SK-N-MC (cell line): Measurements from ENCODE around the gene FADS6.

Experiments used
- EZH2 ChIP-seq: fragments of 200-600 bp; sonication (generic); IDR thresholded peaks from one replicate; pipeline ENCODE4 v1.6.1; 2017; ENCODE audit warnings: antibody characterized with exemption
- POLR2AphosphoS5 ChIP-seq: IDR thresholded peaks from 2 replicates; pipeline ENCODE4 v1.6.1; 2012; ENCODE audit warnings: mild to moderate bottlenecking, low read depth, low read length, borderline replicate concordance

DNA sequence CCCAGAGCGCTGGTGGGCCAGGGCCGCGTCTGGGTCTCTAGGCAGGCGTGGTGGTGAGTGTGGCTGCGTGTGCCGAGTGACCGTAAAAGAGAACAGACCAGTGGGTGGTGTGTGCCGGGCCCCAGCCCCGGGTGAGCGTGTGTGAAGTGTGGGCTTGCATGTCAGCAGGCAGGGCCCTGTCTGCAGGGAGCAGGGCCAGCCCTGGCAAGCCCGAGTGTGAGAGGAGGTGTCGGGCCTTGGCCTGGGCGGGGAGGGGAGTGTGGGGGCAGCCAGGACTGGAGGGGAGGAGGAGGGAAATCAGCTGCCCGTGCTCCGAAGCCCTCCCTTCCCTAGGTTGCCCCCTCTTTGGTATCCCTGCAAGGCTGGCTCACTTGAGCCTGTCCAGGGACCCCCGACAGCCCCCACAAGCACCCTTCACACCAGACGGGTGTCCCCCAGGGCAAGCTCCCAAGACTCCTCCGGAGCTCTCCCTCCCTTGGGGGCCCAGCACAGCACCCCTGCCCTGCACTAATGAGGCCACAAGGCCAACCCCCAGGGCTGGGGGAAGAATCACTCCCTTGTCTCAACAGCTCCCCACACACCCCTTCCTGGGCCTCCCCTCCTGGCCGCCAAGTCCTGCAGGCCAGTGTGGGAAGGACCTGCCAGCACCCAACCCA lies 27.7 kb upstream of the FADS6 start:
- no peak for TF ChIP-seq POLR2AphosphoS5
- TF ChIP-seq EZH2 = no peak
